ENCODE measurements around the gene ZC3H18.

ZC3H18 gene

GRCh38 chr16:88584676-88585075 is 14.5 kb downstream of the ZC3H18 start:
- no peak for DNase-seq

- DNase-seq, result no peak
Observed at GRCh38 chr16:88585269-88585668, 15.1 kb downstream of the ZC3H18 start.

GRCh38 chr16:88585927-88586581 is 15.9 kb downstream of the ZC3H18 start:
- no peak for DNase-seq

- DNase-seq, result no peak
Observed at GRCh38 chr16:88588148-88588547, 17.9 kb downstream of the ZC3H18 start.

GRCh38 chr16:88588754-88589153 is 18.6 kb downstream of the ZC3H18 start:
- no peak for DNase-seq

- DNase-seq, result no peak
Observed at GRCh38 chr16:88589441-88589840, 19.2 kb downstream of the ZC3H18 start.

GRCh38 chr16:88591577-88592021 is 21.4 kb downstream of the ZC3H18 start:
- no peak for DNase-seq

GRCh38 chr16:88593061-88593460 is 22.9 kb downstream of the ZC3H18 start:
- DNase-seq, result no peak

- no peak for DNase-seq
Observed at GRCh38 chr16:88593489-88593888, 23.3 kb downstream of the ZC3H18 start.

- DNase-seq, result no peak
Observed at GRCh38 chr16:88593910-88594309, 23.7 kb downstream of the ZC3H18 start.

- DNase-seq, result no peak
Observed at GRCh38 chr16:88595101-88595500, 24.9 kb downstream of the ZC3H18 start.

GRCh38 chr16:88595921-88596320 is 25.7 kb downstream of the ZC3H18 start:
- DNase-seq, result no peak

GRCh38 chr16:88596483-88596882 is 26.3 kb downstream of the ZC3H18 start:
- DNase-seq, result no peak

- no peak for DNase-seq
Observed at GRCh38 chr16:88597856-88598491, 27.8 kb downstream of the ZC3H18 start.

- peak; percentile 20 for DNase-seq
Observed at GRCh38 chr16:88599092-88599733, 29.0 kb downstream of the ZC3H18 start.

- DNase-seq, result no peak
Observed at GRCh38 chr16:88599825-88600538, 29.8 kb downstream of the ZC3H18 start.

- no peak for DNase-seq
Observed at GRCh38 chr16:88600539-88600896, 30.3 kb downstream of the ZC3H18 start.

- DNase-seq, result no peak
Observed at GRCh38 chr16:88601313-88602036, 31.3 kb downstream of the ZC3H18 start.

- DNase-seq, result no peak
Observed at GRCh38 chr16:88602091-88602490, 31.9 kb downstream of the ZC3H18 start.

GRCh38 chr16:88605186-88606147 is 35.3 kb downstream of the ZC3H18 start:
- DNase-seq, result no peak

- DNase-seq, result no peak
Observed at GRCh38 chr16:88606148-88606757, 36.0 kb downstream of the ZC3H18 start.
